Measurements from ENCODE around the gene KIF6. TPM values are rescaled to one million over a fixed set of nuclear protein-coding genes. Genes with fewer than 3 reads are reported as not detected.

KIF6 gene
- polyA plus RNA-seq, 1 donor (not counting 4 experiments of a cell fraction or from before 2014, with no cell fraction given), result 0.14 TPM

DNA sequence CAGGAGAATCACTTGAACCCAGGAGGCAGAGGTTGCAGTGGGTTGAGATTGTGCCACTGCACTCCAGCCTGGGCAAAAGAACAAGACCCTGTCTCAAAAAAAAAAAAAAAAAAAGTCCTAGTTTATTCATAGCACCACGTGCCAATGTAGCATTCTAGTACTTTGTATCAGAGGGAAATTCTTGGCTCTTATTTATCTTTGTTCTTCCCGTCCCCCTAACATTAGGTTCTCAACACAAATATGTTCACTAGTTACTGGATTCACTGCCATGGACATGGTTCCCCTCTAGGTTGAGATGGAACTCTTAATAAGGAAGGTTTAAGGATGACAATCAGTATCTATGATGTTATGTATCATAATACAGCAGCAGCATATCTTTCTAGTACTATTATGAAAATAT lies 178.5 kb downstream of the KIF6 start:
- no peaks in the 10 kb centered on the region for H3K79me2 ChIP-seq (ENCODE audit: control insufficient read depth, insufficient read depth, low read length)
- H3K9me3 ChIP-seq (ENCODE audit: control insufficient read depth, low read depth, low read length), result no peaks in the 10 kb centered on the region
- H2AFZ ChIP-seq (ENCODE audit: control insufficient read depth, low read length), result no peak overlapping the region
- dilution Hi-C loops (cut with MboI; ENCODE audit: extremely low pct_ligation_motif_present, low sequenced_read_pairs), result no loop called here
- H3K27ac ChIP-seq (ENCODE audit: control insufficient read depth, insufficient read depth, low read length), result no peak overlapping the region
- H3K4me1 ChIP-seq (ENCODE audit: control insufficient read depth, extremely low read depth, insufficient read depth, low read length), result no peaks in the 10 kb centered on the region
- H3K36me3 ChIP-seq (ENCODE audit: control insufficient read depth in 2 of 2, extremely low read depth in 1 of 2, insufficient read depth in 2 of 2, low read length in 2 of 2), result no peaks in the 10 kb centered on the region
- H3K4me2 ChIP-seq (ENCODE audit: control insufficient read depth, extremely low read depth, insufficient read depth, low read depth, low read length), result no peak overlapping the region
- no peak for FAIRE-seq
- no peaks in the 10 kb centered on the region for H3K27me3 ChIP-seq (ENCODE audit: control insufficient read depth, extremely low read depth, insufficient read depth, low read length)
- H3K4me3 ChIP-seq (ENCODE audit: control insufficient read depth in 2 of 3, extremely low read depth in 1 of 3, insufficient read depth in 2 of 3, low read depth in 1 of 3, low read length in 3 of 3), result no peak overlapping the region
- H3K9me1 ChIP-seq (ENCODE audit: control insufficient read depth, extremely low read depth, insufficient read depth, low read length), result no peaks in the 10 kb centered on the region
- TF ChIP-seq, protein P1, sequence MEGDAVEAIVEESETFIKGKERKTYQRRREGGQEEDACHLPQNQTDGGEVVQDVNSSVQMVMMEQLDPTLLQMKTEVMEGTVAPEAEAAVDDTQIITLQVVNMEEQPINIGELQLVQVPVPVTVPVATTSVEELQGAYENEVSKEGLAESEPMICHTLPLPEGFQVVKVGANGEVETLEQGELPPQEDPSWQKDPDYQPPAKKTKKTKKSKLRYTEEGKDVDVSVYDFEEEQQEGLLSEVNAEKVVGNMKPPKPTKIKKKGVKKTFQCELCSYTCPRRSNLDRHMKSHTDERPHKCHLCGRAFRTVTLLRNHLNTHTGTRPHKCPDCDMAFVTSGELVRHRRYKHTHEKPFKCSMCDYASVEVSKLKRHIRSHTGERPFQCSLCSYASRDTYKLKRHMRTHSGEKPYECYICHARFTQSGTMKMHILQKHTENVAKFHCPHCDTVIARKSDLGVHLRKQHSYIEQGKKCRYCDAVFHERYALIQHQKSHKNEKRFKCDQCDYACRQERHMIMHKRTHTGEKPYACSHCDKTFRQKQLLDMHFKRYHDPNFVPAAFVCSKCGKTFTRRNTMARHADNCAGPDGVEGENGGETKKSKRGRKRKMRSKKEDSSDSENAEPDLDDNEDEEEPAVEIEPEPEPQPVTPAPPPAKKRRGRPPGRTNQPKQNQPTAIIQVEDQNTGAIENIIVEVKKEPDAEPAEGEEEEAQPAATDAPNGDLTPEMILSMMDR (optimal IDR thresholded peaks at IDR 0.05 in 1 of 3, IDR thresholded peaks at IDR 0.05 in 1 of 3, conservative IDR thresholded peaks at IDR 0.05 in 1 of 3; ENCODE audit: extremely low read depth in 1 of 3, insufficient read depth in 2 of 3, low read length in 3 of 3), result no peak
- no peak for TF ChIP-seq EZH2 (IDR thresholded peaks at IDR 0.05; ENCODE audit: low read length)
- no peak for DNase-seq (ENCODE audit: low read depth, low spot score)
- H3K9ac ChIP-seq (ENCODE audit: control insufficient read depth, extremely low read depth, insufficient read depth, low read length), result no peak overlapping the region
- H4K20me1 ChIP-seq (ENCODE audit: control insufficient read depth, extremely low read depth, insufficient read depth, low read length), result no peaks in the 10 kb centered on the region

DNA sequence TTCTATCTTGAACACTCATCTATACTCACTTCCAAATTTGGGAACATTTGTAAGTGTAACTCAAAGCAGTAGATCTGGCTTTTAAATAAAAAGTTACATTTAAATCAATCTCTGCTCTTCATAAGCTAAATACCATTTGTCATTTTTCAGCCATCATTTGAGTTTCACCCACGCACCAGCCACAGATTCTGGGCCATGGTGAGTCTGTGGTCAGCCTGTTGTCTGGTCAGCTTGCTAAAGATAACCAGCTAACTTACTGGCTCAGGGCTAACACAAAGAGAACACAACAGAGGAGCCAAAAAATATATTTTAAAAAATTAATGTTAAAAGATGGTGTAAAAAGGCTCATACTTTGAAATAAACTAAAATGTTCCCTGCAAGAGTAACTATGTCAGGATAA lies 181.3 kb downstream of the KIF6 start:
- Histone ChIP-seq H3K4me2 (ENCODE audit: control insufficient read depth, extremely low read depth, insufficient read depth, low read depth, low read length) (no peak overlapping the region), H4K20me1 (ENCODE audit: control insufficient read depth, extremely low read depth, insufficient read depth, low read length) (no peaks in the 10 kb centered on the region), H2AFZ (ENCODE audit: control insufficient read depth, low read length) (no peak overlapping the region), H3K27me3 (ENCODE audit: control insufficient read depth, extremely low read depth, insufficient read depth, low read length) (no peaks in the 10 kb centered on the region), H3K27ac (ENCODE audit: control insufficient read depth, insufficient read depth, low read length) (no peak overlapping the region), H3K4me1 (ENCODE audit: control insufficient read depth, extremely low read depth, insufficient read depth, low read length) (no peaks in the 10 kb centered on the region), H3K9ac (ENCODE audit: control insufficient read depth, extremely low read depth, insufficient read depth, low read length) (no peak overlapping the region), H3K36me3 (ENCODE audit: control insufficient read depth in 2 of 2, extremely low read depth in 1 of 2, insufficient read depth in 2 of 2, low read length in 2 of 2) (no peaks in the 10 kb centered on the region), H3K9me3 (ENCODE audit: control insufficient read depth, low read depth, low read length) (no peaks in the 10 kb centered on the region), H3K9me1 (ENCODE audit: control insufficient read depth, extremely low read depth, insufficient read depth, low read length) (no peaks in the 10 kb centered on the region), H3K79me2 (ENCODE audit: control insufficient read depth, insufficient read depth, low read length) (no peaks in the 10 kb centered on the region), H3K4me3 (ENCODE audit: control insufficient read depth in 2 of 3, extremely low read depth in 1 of 3, insufficient read depth in 2 of 3, low read depth in 1 of 3, low read length in 3 of 3) (no peak overlapping the region)
- dilution Hi-C loops (cut with MboI; ENCODE audit: extremely low pct_ligation_motif_present, low sequenced_read_pairs), result no loop called here
- no peak for TF ChIP-seq EZH2 (IDR thresholded peaks at IDR 0.05; ENCODE audit: low read length)
- TF ChIP-seq, protein P1 (optimal IDR thresholded peaks at IDR 0.05 in 1 of 3, IDR thresholded peaks at IDR 0.05 in 1 of 3, conservative IDR thresholded peaks at IDR 0.05 in 1 of 3; ENCODE audit: extremely low read depth in 1 of 3, insufficient read depth in 2 of 3, low read length in 3 of 3), result no peak
- FAIRE-seq (no peak), DNase-seq (ENCODE audit: low read depth, low spot score) (no peak)
